ENCODE data around the gene CRTC1. TPM values are rescaled to one million over a fixed set of nuclear protein-coding genes. Genes with fewer than 3 reads are reported as not detected.
A peak's percentile ranks its signal among the peaks of the same experiment; 100 is the strongest.

Gene CRTC1
- total RNA-seq, 1 donor from 2014 or later = 39.7 TPM

GRCh38 chr19:18831524-18832305 is 148.2 kb downstream of the CRTC1 start, which contains the start of gene UPF1:
Gene UPF1 (plus strand): TSS chr19:18831959. CDS start chr19:18832210, 251 bp downstream.
- TF ChIP-seq, protein P1, sequence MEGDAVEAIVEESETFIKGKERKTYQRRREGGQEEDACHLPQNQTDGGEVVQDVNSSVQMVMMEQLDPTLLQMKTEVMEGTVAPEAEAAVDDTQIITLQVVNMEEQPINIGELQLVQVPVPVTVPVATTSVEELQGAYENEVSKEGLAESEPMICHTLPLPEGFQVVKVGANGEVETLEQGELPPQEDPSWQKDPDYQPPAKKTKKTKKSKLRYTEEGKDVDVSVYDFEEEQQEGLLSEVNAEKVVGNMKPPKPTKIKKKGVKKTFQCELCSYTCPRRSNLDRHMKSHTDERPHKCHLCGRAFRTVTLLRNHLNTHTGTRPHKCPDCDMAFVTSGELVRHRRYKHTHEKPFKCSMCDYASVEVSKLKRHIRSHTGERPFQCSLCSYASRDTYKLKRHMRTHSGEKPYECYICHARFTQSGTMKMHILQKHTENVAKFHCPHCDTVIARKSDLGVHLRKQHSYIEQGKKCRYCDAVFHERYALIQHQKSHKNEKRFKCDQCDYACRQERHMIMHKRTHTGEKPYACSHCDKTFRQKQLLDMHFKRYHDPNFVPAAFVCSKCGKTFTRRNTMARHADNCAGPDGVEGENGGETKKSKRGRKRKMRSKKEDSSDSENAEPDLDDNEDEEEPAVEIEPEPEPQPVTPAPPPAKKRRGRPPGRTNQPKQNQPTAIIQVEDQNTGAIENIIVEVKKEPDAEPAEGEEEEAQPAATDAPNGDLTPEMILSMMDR (IDR thresholded peaks at IDR 0.05; ENCODE audit: unreplicated experiment) = no peak
- peaks cover 4% of the 10 kb centered on the region for H3K27me3 Mint-ChIP-seq
- H3K36me3 Mint-ChIP-seq (ENCODE audit: insufficient read depth) = peaks cover 7% of the 10 kb centered on the region
- H3K27ac Mint-ChIP-seq = peak within 1 kb of the TSS; percentile 100
- H3K4me1 Mint-ChIP-seq (ENCODE audit: low read depth) = peaks cover 32% of the 10 kb centered on the region
- peak within 1 kb of the TSS; percentile 92 for H3K4me3 Mint-ChIP-seq (ENCODE audit: low read depth)
- H3K9me3 Mint-ChIP-seq (ENCODE audit: low read depth) = peaks cover 3% of the 10 kb centered on the region
- peak; percentile 92 for DNase-seq (ENCODE audit: low spot score, unreplicated experiment)

Other genes with a start within 250 kb of the CRTC1 start
- 234 TPM in 2 replicates for gene ISYNA1, start 245.5 kb upstream of the CRTC1 start, total RNA-seq
- 13.8 and 15.5 TPM in 2 replicates for gene ELL, start 161.6 kb upstream of the CRTC1 start, total RNA-seq
- gene FKBP8, start 140.1 kb upstream of the CRTC1 start, total RNA-seq = 216 and 220 TPM in 2 replicates
- 77.7 and 82.8 TPM in 2 replicates for gene KXD1, start 125.8 kb upstream of the CRTC1 start, total RNA-seq
- gene UBA52, start 111.8 kb upstream of the CRTC1 start, total RNA-seq = 951 and 968 TPM in 2 replicates
- gene REX1BD, start 94.9 kb upstream of the CRTC1 start, total RNA-seq = 66.5 and 67.4 TPM in 2 replicates
- 4.4 and 6.0 TPM in 2 replicates for gene CRLF1, start 76.9 kb upstream of the CRTC1 start, total RNA-seq
- gene TMEM59L, start 70.8 kb upstream of the CRTC1 start, total RNA-seq = 5.0 and 6.4 TPM in 2 replicates
- gene KLHL26, start 46.7 kb upstream of the CRTC1 start, total RNA-seq = 11.6 and 12.3 TPM in 2 replicates
- 0.13 and 0.24 TPM in 2 replicates for gene COMP, start 107.6 kb downstream of the CRTC1 start, total RNA-seq
- 87.1 and 90.9 TPM in 2 replicates for gene UPF1, start 148.3 kb downstream of the CRTC1 start, total RNA-seq
- 20.1 and 20.9 TPM in 2 replicates for gene CERS1, start 212.5 kb downstream of the CRTC1 start, total RNA-seq
- gene COPE, start 235.7 kb downstream of the CRTC1 start, total RNA-seq = 189 and 192 TPM in 2 replicates
- gene DDX49, start 236.0 kb downstream of the CRTC1 start, total RNA-seq = 44.4 and 44.7 TPM in 2 replicates

Data from progenitor cell of endocrine pancreas (in vitro differentiated cells).